SU-DHL-6 (cell line): ENCODE data around the gene MBD4.

Experiments
- EZH2phosphoT487 ChIP-seq: fragments of 200-600 bp; sonication (generic), shearing (Covaris generic); conservative IDR thresholded peaks from 2 replicates; pipeline ENCODE4 v1.6.1; 2018; ENCODE audit warnings: mild to moderate bottlenecking, antibody characterized with exemption, low read length, moderate library complexity, mixed read lengths
- TF ChIP-seq, protein P1 (sequence below): fragments of 200-600 bp; sonication (generic); IDR thresholded peaks from one replicate; pipeline ENCODE4 v1.5.1; 2017; ENCODE audit warnings: antibody characterized with exemption, mild to moderate bottlenecking, low read length, moderate library complexity; ENCODE audit not compliant: insufficient read depth, poor library complexity, severe bottlenecking

DNA sequence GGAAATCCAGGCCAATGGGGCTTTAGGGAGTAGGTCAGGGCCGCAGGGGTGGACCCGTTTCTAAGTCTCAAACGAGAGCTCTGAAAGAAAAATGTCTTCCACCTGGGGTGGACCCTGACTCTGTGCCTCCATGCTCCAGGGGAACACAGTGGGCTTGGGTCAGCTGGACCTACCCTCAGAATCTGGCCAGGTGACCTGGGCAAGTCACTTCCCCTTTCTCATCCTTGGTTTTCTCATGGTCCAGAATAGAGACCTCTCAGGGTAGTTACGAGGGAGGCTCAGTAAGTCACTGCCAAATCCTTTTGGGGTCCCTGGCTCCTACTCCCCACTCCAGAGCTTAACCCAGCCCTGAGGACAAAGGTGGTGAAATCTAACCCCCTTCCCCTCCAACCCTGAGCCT, 37.1 kb downstream of the MBD4 start:
- TF ChIP-seq, protein P1, sequence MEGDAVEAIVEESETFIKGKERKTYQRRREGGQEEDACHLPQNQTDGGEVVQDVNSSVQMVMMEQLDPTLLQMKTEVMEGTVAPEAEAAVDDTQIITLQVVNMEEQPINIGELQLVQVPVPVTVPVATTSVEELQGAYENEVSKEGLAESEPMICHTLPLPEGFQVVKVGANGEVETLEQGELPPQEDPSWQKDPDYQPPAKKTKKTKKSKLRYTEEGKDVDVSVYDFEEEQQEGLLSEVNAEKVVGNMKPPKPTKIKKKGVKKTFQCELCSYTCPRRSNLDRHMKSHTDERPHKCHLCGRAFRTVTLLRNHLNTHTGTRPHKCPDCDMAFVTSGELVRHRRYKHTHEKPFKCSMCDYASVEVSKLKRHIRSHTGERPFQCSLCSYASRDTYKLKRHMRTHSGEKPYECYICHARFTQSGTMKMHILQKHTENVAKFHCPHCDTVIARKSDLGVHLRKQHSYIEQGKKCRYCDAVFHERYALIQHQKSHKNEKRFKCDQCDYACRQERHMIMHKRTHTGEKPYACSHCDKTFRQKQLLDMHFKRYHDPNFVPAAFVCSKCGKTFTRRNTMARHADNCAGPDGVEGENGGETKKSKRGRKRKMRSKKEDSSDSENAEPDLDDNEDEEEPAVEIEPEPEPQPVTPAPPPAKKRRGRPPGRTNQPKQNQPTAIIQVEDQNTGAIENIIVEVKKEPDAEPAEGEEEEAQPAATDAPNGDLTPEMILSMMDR: no peak
- TF ChIP-seq EZH2phosphoT487: no peak
